NK-92 treated with Interleukin-12 subunit alpha and Interleukin-12 subunit beta, amount 100 ng/mL, for 24 hours (cell line): Measurements from ENCODE around the gene DGKG.

Experiments
- DNase-seq: peaks from one replicate; lab custom pipeline; 2025; lab: John Stamatoyannopoulos, UW

The DGKG gene

GRCh38 chr3:186318135-186318534, 43.9 kb downstream of the DGKG start:
- DNase-seq: no peak

GRCh38 chr3:186317478-186317877, 44.6 kb downstream of the DGKG start:
- DNase-seq: no peak

DNA sequence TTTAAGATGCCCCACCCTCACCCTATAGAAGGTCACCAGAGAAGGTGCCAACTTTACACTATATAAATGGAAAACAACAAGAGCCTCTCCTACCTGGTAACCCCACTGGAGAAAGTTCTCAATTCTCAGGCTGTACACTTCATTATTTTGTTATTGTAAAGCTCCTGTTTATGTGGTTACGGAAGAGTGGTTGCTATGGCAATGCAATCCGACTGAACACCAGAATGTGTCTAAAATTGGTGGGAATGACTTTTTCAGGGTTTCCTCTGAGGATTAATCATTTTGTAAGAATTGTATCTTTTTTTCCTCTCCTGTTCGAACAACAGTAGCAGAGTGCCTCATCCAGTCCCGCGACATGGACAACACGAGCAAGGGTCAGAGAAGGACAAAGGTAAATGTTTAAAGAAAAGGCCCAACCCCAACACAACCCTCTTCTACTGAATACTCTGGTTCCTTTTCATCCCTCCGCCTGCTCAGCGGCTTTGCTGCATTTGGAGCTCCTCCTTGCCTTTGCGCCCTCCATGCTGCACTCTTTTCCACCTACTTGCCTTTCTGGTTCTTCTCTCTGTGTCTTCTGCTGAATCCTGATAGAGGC, 45.3 kb downstream of the DGKG start:
- DNase-seq: no peak

DNA sequence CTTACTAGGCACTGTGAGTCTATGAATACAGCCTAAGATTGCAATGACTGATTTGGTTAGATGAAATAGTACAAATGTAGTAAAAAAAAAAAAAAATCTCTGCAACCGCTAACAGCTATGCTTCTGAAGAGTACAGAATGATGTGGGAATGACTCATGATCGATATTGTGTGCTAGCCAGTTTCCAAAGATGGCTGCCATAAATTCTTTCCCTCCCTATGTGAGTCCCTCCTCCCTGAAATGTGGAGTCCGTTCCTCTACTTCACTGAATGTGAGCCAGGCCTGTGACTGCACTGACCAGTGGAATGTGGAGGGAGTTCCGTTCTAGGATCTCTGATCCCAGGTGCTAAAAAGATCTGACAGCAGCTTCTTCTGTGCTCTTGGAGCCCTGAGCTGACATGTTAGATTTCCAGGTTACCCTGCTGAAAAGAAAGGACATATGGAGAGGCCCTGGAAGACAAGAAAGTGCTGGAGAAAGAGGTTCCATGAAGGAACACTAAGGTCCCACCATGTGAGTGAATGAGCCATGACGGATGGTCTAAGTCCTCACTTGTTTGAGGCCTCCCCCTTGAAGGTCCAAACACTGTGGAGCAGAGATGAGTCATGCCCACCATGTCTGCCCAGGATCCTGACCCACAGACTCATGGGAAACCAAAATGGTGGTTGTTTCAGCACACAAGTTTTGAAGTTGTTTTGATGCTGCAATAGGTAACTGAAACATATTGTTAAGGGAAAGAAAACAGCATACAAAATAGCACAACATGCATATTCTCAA, 46.3 kb downstream of the DGKG start:
- DNase-seq: no peak

DNA sequence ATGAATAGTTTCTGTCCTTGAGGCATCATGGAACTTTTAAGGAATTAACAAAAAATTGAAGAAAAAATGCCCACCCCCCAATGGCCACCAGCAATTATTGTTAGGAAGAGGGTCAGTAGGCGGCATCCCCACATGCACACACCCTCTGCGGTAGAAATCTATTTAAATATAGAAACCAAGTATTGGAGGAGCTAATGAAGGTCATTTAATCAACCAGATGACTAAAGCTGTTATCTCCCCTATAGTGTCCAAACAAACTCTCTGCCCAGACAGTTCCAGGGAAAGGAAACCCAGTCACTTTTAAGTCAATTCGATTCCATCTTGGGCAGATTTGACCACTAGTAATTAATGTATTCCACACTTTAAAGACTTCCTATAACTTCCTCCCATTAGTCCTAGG, 47.1 kb downstream of the DGKG start:
- no peak for DNase-seq

- DNase-seq: no peak
Measured at GRCh38 chr3:186311441-186311840, 50.6 kb downstream of the DGKG start.

DNA sequence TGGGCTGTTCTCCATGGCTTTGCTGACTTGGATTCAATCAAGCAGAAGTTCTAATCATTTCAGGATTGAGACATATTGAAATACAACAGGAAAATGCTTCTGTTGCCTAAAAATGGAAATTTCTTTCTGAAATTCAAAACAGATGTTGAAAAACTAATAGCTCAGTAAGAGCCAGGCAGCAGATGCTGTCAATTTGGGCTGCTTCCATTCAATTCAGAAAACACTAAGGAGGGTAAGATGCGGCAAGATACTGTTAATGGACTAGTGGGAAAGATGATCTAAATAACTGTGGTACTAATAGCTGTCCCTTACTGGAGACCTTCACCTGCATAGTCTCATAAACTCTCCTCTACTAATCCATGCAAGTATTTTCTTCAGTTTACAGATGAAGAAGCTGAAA, 53.5 kb downstream of the DGKG start:
- no peak for DNase-seq

DNA sequence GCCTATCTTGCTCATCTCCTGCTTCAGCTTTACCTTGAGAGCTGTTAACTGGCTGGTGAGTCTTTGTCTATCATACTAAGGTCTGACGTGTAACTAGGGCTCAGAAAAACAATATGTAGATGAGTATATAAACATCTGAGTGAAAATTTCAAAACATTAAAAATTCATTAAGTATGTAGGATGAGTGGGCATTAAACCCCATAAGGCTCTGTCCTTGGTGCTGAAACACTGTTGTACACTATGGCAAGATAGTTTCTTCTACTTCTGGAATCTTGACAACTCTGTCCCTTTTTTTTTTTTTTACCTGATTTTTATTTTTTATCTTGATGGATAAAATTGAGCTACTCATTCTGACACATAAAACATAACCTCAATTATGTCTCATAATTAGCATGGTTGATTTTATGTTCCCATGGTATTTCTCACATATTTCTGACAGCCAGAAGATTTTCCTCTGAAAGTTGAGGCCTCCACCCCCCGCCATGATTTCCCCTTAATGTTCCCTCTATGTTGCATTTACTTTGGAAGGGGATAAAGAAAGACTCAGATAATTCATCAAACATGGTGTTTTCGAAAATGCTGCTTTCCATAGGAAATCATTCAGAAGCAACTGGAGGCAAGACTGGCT, 54.3 kb downstream of the DGKG start:
- DNase-seq: no peak

- no peak for DNase-seq
Measured at GRCh38 chr3:186305286-186305685, 56.7 kb downstream of the DGKG start.

DNA sequence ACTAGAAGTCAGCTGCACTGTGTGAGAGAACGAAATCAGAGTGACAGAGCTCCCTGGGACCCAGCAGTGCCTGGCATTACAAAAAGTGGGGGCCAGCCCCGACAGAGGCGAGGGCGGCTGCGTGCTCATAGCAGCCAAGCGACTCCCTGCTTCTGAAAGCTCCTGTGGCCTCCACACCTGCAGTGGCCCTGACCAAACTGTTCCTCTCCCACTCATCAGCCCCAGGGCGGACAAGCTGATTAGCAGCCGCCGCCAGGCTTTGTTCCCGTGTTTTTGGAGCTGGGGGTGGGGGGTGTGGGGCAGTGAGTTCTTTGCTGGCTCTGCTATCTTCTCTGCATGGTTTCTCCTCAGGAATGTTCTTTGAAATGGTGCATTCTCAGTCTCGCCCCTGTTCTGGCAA, 58.1 kb downstream of the DGKG start:
- DNase-seq: no peak

DNA sequence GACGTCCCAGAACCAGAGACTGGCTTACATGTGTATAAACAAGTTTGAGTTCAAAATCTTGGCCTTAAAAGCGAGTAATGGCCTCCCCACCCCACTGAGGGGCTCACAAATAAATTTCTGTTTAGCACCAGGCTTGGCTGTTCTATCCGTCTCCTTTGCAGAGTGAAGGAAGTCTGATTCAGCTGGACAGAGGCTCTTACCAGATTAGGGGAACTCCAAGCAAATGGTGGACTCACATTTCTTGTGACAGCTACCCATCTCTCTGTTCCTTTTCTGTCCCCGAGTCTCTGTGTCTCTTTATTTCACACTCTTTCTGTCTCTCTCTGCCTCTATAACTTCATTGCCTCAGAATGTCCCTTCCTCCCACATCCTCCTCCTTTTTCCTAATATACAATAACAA, 62.7 kb downstream of the DGKG start:
- DNase-seq: no peak

GRCh38 chr3:186298876-186299275, 63.2 kb downstream of the DGKG start:
- DNase-seq: no peak

- no peak for DNase-seq
Measured at GRCh38 chr3:186290796-186291195, 71.2 kb downstream of the DGKG start.

GRCh38 chr3:186287711-186288110, 74.3 kb downstream of the DGKG start:
- DNase-seq: no peak

DNA sequence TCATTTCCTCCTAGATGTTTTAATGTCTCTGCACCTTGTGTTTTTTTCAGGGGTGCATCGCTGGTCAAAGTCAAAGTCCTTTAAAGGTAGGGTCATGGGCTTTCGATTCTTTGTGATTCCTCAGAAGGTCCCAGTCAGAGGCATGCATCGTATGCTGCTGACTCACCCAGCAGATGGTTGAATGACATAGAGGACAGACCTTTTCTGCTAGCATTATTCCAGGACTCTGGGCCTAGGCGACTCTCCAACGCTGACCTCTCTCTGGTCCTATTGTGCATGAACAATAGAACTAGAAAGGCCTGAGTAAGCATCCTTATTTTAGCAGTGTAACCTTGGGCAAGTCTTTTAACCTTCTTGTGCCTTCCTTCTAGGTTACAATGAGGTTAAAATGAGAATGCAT, 75.9 kb downstream of the DGKG start:
- no peak for DNase-seq

- no peak for DNase-seq
Measured at GRCh38 chr3:186284661-186285060, 77.4 kb downstream of the DGKG start.

DNA sequence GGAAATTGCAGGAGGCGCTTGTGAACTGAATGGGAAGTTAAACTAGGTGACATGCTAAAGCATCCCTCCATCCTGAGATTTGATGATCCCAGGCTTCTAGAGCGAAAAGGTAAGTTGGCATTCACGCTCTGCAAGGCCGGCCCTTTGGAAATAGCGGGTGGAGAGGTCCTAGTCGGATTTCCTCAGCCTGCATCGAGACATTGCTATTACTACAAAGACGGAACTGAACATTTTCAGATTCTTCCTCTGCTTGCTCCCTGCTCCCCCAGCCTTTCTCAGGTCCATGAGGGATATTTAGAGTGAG, 77.7 kb downstream of the DGKG start:
- no peak for DNase-seq

- no peak for DNase-seq
Measured at GRCh38 chr3:186283651-186284348, 78.2 kb downstream of the DGKG start.

GRCh38 chr3:186283096-186283495, 78.9 kb downstream of the DGKG start:
- DNase-seq: no peak

- no peak for DNase-seq
Measured at GRCh38 chr3:186281176-186281575, 80.9 kb downstream of the DGKG start.

- DNase-seq: no peak
Measured at GRCh38 chr3:186280737-186281136, 81.3 kb downstream of the DGKG start.

GRCh38 chr3:186277268-186277909, 84.6 kb downstream of the DGKG start:
- DNase-seq: no peak

- no peak for DNase-seq
Measured at GRCh38 chr3:186275436-186275835, 86.6 kb downstream of the DGKG start.
